ENCODE measurements around the gene SPDYE1.
"Not testable (repeated sequence)": the region's sequence is repeated elsewhere in the genome, so short reads cannot be mapped to it uniquely, and the experiment has no call there.

Gene SPDYE1

GRCh38 chr7:43997532-43997931 lies at the start of gene SPDYE1:
Gene SPDYE1, plus strand, starts transcription at chr7:43997897. Its CDS starts 2,053 bp downstream, at chr7:43999950.
- H3K27ac ChIP-seq (ENCODE audit: extremely low read depth, low read depth, low read length); H3K4me1 ChIP-seq (ENCODE audit: control insufficient read depth, insufficient read depth, low read length); H3K9me3 ChIP-seq (ENCODE audit: control insufficient read depth, insufficient read depth, low read depth, low read length); H3K36me3 ChIP-seq (ENCODE audit: control insufficient read depth in 2 of 2, insufficient read depth in 1 of 2, low read length in 2 of 2); POLR2A ChIA-PET; CTCF ChIA-PET; H3K4me3 ChIP-seq (ENCODE audit: low read depth, low read length): not testable (repeated sequence)

GRCh38 chr7:43952028-43952427 lies 45.7 kb upstream of the SPDYE1 start:
- POLR2A ChIA-PET, result no interaction called here

More at GRCh38 chr7:43952028-43952427, 45.7 kb upstream of the SPDYE1 start:
- H3K27ac ChIP-seq (ENCODE audit: extremely low read depth, low read depth, low read length), result no peak overlapping the region
- no peaks in the 10 kb centered on the region for H3K9me3 ChIP-seq (ENCODE audit: control insufficient read depth, insufficient read depth, low read depth, low read length)
- no peak for TF ChIP-seq ZFP37 (tag by site-specific recombination; IDR thresholded peaks at IDR 0.05)
- no peak for TF ChIP-seq ZSCAN30 (tag by site-specific recombination; IDR thresholded peaks at IDR 0.05)
- TF ChIP-seq YY2 (tag by site-specific recombination; IDR thresholded peaks at IDR 0.05), result no peak
- TF ChIP-seq IKZF3 (tag by site-specific recombination; IDR thresholded peaks at IDR 0.05), result no peak
- TF ChIP-seq ZNF639 (tag by site-specific recombination; IDR thresholded peaks at IDR 0.05), result no peak
- TF ChIP-seq WT1 (tag by site-specific recombination; IDR thresholded peaks at IDR 0.05), result no peak
- TF ChIP-seq EGR2 (tag by site-specific recombination; IDR thresholded peaks at IDR 0.05; ENCODE audit: low read depth), result no peak
- no peak for TF ChIP-seq ZNF654 (tag by site-specific recombination; IDR thresholded peaks at IDR 0.05; ENCODE audit: low read depth)
- no peak for TF ChIP-seq ZNF707 (tag by site-specific recombination; IDR thresholded peaks at IDR 0.05)
- TF ChIP-seq ZEB2 (tag by site-specific recombination; IDR thresholded peaks at IDR 0.05), result no peak
- no peak for TF ChIP-seq ZBTB21 (tag by site-specific recombination; IDR thresholded peaks at IDR 0.05)
- TF ChIP-seq ZNF704 (tag by site-specific recombination; IDR thresholded peaks at IDR 0.05), result no peak
- no peak for TF ChIP-seq ZNF350 (tag by site-specific recombination; IDR thresholded peaks at IDR 0.05)
- no peak for TF ChIP-seq ZNF501 (tag by site-specific recombination; IDR thresholded peaks at IDR 0.05)
- no peak for TF ChIP-seq KLF17 (tag by site-specific recombination; IDR thresholded peaks at IDR 0.05)
- TF ChIP-seq ZNF18 (tag by site-specific recombination; IDR thresholded peaks at IDR 0.05), result no peak
- TF ChIP-seq REST (tag by site-specific recombination; IDR thresholded peaks at IDR 0.05), result no peak
- H3K4me1 ChIP-seq (ENCODE audit: control insufficient read depth, insufficient read depth, low read length), result no peaks in the 10 kb centered on the region
- peaks cover 0 to 16% of the 10 kb centered on the region in 2 experiments; a peak in 2 of 3 replicates for H3K36me3 ChIP-seq (ENCODE audit: control insufficient read depth in 2 of 2, insufficient read depth in 1 of 2, low read length in 2 of 2)
- H3K4me3 ChIP-seq (ENCODE audit: low read depth, low read length), result no peak overlapping the region
- CTCF ChIA-PET, result interaction anchor here (0.7 kb wide), 1 partner anchor 103 kb away, joined by 3 read pairs; no protein-coding TSS in a partner anchor
